Fibroblast of villous mesenchyme (primary cell): Measurements from ENCODE around the gene FAM204A. TPM values are rescaled to one million over a fixed set of nuclear protein-coding genes. Genes with fewer than 3 reads are reported as not detected.
A peak's percentile ranks its signal among the peaks of the same experiment; 100 is the strongest.

Experiments used
- DNase-seq: peaks from one replicate; pipeline ENCODE4 v3.0.0-alpha.2; 2010; ENCODE audit warnings: low read depth
- H3K4me3 ChIP-seq: 2 replicates; pipeline ENCODE4 v1.5.1; 2011; ENCODE audit warnings: low read depth, mild to moderate bottlenecking, low read length
- total RNA-seq: library from RNA; depleted of rRNA; stranded (reverse); fragments of >200 nt; gene quantifications from 2 replicates; pipeline ENCODE4 v1.2.3, GENCODE V29; 2012
- TF ChIP-seq, protein P1 (sequence below): IDR thresholded peaks from 2 replicates; pipeline ENCODE4 v1.5.1; 2012; ENCODE audit warnings: low read depth, mild to moderate bottlenecking, low read length; ENCODE audit not compliant: insufficient read depth

The FAM204A gene
- total RNA-seq, 1 donor: 48.8 TPM

DNA sequence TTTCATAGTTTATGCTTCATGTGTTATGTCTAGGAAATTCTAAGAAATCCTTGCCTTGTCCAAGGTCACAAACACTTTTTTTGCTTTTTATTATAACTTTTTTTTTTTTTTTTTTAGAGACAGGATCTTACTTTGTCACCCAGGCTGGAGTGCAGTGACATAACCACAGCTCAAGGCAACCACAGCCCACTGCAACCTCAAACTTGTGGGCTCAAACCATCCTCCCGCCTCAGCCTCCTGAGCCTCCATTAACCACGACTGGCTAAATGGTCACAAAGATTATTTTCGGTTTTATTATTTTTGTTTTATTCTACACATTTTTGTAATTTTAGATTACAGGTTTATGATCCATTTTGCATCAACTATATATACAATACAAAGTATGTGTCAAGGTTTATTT, 7.1 kb upstream of the FAM204A start:
- no peak for DNase-seq
- TF ChIP-seq, protein P1, sequence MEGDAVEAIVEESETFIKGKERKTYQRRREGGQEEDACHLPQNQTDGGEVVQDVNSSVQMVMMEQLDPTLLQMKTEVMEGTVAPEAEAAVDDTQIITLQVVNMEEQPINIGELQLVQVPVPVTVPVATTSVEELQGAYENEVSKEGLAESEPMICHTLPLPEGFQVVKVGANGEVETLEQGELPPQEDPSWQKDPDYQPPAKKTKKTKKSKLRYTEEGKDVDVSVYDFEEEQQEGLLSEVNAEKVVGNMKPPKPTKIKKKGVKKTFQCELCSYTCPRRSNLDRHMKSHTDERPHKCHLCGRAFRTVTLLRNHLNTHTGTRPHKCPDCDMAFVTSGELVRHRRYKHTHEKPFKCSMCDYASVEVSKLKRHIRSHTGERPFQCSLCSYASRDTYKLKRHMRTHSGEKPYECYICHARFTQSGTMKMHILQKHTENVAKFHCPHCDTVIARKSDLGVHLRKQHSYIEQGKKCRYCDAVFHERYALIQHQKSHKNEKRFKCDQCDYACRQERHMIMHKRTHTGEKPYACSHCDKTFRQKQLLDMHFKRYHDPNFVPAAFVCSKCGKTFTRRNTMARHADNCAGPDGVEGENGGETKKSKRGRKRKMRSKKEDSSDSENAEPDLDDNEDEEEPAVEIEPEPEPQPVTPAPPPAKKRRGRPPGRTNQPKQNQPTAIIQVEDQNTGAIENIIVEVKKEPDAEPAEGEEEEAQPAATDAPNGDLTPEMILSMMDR: no peak
- H3K4me3 ChIP-seq: no peak overlapping the region

DNA sequence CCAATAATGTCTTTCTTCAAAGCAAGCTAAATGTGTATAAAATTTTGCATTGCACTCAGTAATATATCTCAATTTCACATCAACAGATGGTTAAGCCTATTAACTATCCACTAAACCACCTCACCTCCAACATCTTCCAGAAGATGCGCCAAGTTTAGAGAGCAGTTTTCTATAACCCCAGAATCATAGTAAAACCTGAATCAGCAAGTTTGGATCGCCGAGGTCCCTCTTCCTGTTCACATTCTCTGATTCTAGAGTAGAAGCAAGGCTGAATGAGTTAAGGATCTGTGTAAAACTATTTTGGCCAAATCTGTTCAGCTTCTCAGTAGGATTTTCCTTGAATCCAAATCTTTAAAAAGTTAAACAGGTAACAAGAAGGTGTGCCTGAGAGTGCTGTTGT, 1.4 kb upstream of the FAM204A start:
- DNase-seq: no peak
- no peak overlapping the region for H3K4me3 ChIP-seq
- TF ChIP-seq, protein P1: no peak

DNA sequence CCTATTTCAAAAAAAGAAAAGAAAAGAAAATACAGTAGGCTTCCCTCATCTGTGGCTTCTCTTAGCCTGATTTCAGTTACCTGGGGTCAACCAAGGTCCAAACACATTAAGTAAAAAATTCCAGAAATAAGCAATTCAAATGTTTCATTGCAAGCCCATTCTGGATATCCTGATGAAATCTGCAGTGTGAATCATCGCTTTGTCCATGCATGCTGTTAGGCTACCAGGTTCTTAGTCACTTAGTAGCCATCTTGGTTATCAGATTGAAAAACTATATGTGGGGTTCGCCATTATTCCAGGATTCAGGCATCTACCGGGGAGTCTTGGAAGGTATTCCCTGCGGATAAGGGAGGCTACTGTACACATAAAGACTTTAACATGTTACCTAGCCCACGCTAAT, 991 bp upstream of the FAM204A start:
- DNase-seq: no peak
- TF ChIP-seq, protein P1: no peak
- H3K4me3 ChIP-seq: no peak overlapping the region

DNA sequence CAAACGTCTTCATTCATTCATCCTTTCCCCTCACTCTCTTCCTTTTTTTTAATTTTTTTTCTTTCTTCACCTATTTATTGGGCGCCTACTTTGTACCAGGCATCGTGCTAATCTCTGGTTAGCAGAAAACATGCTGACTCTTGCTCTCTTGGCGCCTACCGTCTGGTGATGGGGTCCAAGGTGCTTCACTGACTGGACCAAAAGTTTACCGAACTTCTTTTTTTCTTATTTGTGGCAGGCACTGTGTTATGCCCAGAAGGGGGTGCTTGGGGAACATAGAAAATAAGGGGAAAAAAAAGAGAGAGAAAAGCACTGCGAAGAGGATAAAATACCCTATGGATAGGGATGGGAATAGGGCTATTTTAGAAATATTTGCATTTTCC, 505 bp upstream of the FAM204A start:
- no peak for DNase-seq
- TF ChIP-seq, protein P1: no peak
- H3K4me3 ChIP-seq: peak overlapping the region; percentile 98

DNA sequence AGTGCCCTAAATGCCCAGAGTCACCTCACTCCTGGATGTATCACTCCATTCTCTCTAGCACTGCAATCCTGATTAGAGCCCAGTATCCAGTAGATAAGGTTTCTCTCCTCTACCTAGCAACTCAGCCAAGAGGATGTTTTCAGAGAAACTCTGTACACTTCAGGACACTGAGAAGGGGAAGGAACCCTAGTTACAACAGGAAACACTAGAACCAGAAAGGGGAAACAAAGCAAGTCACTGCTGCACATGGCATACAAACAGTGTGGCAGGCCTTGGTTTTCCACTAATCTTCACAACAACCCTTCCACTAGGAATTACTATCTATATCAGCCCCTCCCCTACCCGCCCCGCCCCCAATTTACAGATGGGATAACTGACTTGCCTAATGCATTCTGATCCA, 1.6 kb downstream of the FAM204A start:
- TF ChIP-seq, protein P1: no peak
- no peak for DNase-seq
- H3K4me3 ChIP-seq: no peak overlapping the region

DNA sequence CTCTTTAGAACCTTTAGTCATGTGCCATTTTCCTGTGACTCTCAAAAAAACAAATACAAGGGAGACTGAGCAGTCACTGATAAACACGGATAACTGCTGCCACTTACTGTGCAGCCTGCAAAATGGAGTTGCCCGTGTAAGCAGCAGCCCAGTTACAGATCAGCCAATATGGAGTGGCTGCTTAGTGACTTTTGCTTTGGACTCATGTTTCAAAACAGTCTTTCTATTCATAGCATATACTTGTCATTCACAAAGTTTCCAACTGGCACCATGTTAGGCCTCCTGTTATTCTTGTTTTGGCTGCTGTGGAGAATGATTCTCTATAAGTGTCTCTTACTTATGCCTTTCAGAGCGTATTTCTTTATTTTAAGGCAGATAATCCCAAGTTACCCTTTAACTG, 3.0 kb downstream of the FAM204A start:
- TF ChIP-seq, protein P1: no peak
- no peak for DNase-seq
- no peak overlapping the region for H3K4me3 ChIP-seq

DNA sequence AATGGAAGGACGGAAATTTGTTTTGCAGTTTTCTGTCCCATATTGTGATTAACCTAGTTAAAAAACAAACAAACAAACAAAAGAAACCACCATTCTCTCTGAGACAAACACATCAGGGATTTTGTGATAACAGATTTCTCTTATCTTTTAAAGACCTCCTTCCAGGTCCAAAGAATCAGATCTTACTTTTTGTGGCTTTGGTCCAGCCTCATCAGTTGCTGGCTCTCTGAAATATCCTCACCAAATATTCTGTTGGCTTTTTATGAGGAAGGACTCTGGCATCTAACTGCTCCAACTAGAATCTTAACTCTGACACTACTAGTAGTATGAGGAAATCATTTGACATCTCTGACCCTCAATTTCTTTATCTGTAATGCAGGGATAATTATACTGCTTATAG, 4.8 kb downstream of the FAM204A start:
- TF ChIP-seq, protein P1: no peak
- no peak overlapping the region for H3K4me3 ChIP-seq
- DNase-seq: no peak
